ENCODE measurements around the gene VTN. TPM values are rescaled to one million over a fixed set of nuclear protein-coding genes. Genes with fewer than 3 reads are reported as not detected.
A peak's percentile ranks its signal among the peaks of the same experiment; 100 is the strongest.

Gene VTN
- total and polyA plus RNA-seq, 2 donors (not counting 3 experiments of a cell fraction or from before 2014, with no cell fraction given), result 1.1 TPM; not detected in 1

DNA sequence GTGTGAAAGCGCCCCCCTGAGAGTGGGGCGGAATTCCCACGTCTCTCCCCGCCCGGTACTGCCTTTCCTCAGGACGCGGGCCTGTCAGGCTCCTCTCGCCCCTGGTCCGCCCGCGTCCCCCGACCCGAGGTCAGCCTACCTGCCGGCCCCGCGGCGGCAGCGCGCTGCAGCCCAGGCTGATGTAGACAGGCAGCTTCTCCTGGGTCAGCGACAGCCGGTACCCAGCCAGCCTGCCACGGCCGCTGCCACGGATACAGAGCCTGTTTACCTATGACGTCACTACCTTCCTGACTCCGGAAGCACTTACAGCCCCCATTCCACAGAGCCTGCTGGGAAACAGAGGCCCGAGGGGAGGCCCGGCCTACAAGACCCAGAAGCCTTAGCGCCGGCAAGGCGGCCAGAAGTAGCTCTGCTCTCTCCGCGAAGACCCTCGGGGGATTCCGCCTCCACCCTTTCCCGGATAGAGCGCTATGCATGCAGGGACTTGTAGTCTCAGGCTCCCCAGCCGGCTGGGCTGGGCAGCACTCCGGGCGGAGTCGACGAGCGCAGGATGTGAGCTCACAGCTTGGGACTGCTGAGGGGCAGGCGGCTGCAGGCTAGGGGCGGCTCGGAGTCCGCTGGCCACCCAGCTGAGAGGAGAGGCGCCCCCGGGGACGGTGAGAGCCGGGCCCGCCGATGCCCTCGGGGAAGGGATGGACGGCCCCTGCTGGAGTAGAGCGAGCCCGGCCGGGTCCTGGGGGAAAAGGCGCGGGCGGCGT is 34.7 kb downstream of the VTN start, which contains the start of the genes IFT20 and TNFAIP1:
TSS of gene IFT20 (minus strand) at position 272 of the 758 bp plus-strand sequence. CDS start 3,487 bp downstream, outside the sequence.
TSS of gene TNFAIP1 (plus strand) at position 561 of the 758 bp plus-strand sequence. CDS start 3,761 bp downstream, outside the sequence.
- intact Hi-C loops (cut with micrococcal nuclease), result loop anchor here (1.0 to 5.0 kb wide), 4 partner anchors 16 to 355 kb away; partner anchors contain the start of genes NLK, POLDIP2 and TMEM97
- ChIA-PET POLR2A (interaction anchor here (0.6 to 2.1 kb wide), 10 partner anchors 11 to 353 kb away, joined by 3 to 34 read pairs (median 4); partner anchors contain the start of genes POLDIP2, SARM1 and TMEM97), CTCF (interaction anchor here (1.1 to 2.5 kb wide), 11 partner anchors 11 to 575 kb away, joined by 3 to 31 read pairs (median 7); partner anchors contain the start of genes LYRM9, POLDIP2 and TMEM97)
- Histone ChIP-seq H2AFZ (ENCODE audit: low read depth, low read length) (peak within 1 kb of the TSS; percentile 26), H3K27me3 (ENCODE audit: control insufficient read depth in 2 of 2, insufficient read depth in 2 of 2, low read length in 2 of 2) (no peaks in the 10 kb centered on the region), H3K4me2 (ENCODE audit: insufficient read depth, low read length) (peak within 1 kb of the TSS; percentile 78), H3K9me1 (replicated peaks; ENCODE audit: control insufficient read depth, extremely low read depth, insufficient read depth, low read length) (no peaks in the 10 kb centered on the region), H3K9me3 (replicated peaks; ENCODE audit: control insufficient read depth, insufficient read depth, low read length) (no peaks in the 10 kb centered on the region), H3K9ac (replicated peaks; ENCODE audit: extremely low read depth, insufficient read depth, low read length) (peak within 1 kb of the TSS; percentile 98), H3K79me2 (ENCODE audit: control insufficient read depth, insufficient read depth, low read length) (peaks cover 55% of the 10 kb centered on the region), H3K27ac (ENCODE audit: insufficient read depth, low read depth, low read length) (peak within 1 kb of the TSS; percentile 86), H3K4me1 (ENCODE audit: control insufficient read depth, extremely low read depth, insufficient read depth, low read length) (peaks cover 40% of the 10 kb centered on the region), H4K20me1 (replicated peaks; ENCODE audit: control insufficient read depth, extremely low read depth, insufficient read depth, low read length) (no peaks in the 10 kb centered on the region), H3K36me3 (ENCODE audit: control insufficient read depth in 2 of 2, extremely low read depth in 1 of 2, insufficient read depth in 2 of 2, low read length in 2 of 2) (peaks cover 4 to 20% of the 10 kb centered on the region in 2 experiments), H3K4me3 (replicated peaks in 1 of 3; ENCODE audit: insufficient read depth in 1 of 3, low read depth in 1 of 3, low read length in 3 of 3) (peak within 1 kb of the TSS; percentile 75 to 98 (median 88))
- BruUV-seq (replicated peaks), result no TSS peak
- dilution Hi-C loops (cut with MboI; ENCODE audit: extremely low pct_ligation_motif_present, low sequenced_read_pairs), result no loop called here
- peak; percentile 80 for TF ChIP-seq POLR2A (IDR thresholded peaks at IDR 0.05; ENCODE audit: low read depth, low read length)
- TF ChIP-seq MYC (IDR thresholded peaks at IDR 0.05; ENCODE audit: low read depth, low read length), result no peak
- TF ChIP-seq POLR2AphosphoS5 (IDR thresholded peaks at IDR 0.05; ENCODE audit: insufficient read depth, low read depth, low read length), result peak; percentile 64
- no peak for TF ChIP-seq GATA2 (IDR thresholded peaks at IDR 0.05; ENCODE audit: insufficient read depth, insufficient read length, low read depth, low read length)
- TF ChIP-seq JUN (IDR thresholded peaks at IDR 0.05; ENCODE audit: borderline replicate concordance, insufficient read depth, insufficient read length, low read depth), result peak; percentile 94
- TF ChIP-seq FOS (IDR thresholded peaks at IDR 0.05; ENCODE audit: borderline replicate concordance, insufficient read depth, low read length), result peak; percentile 16
- DNase-seq (ENCODE audit: low read depth, low spot score) (peak; percentile 100), FAIRE-seq (peak; percentile 100)

Data from endothelial cell of umbilical vein (primary cell).